GM19463 (cell line): ENCODE results near the gene SNTG2.
"Not testable (repeated sequence)": the region's sequence is repeated elsewhere in the genome, so short reads cannot be mapped to it uniquely, and the experiment has no call there.

Experiments
- ATAC-seq: cut with Tn5 transposase; IDR thresholded peaks from one replicate; pipeline ENCODE4 v1.9.1; 2021; ENCODE audit warnings: mild to moderate bottlenecking, moderate library complexity; ENCODE audit not compliant: unreplicated experiment

SNTG2 gene

GRCh38 chr2:1400943-1401735 lies 450.5 kb downstream of the SNTG2 start:
- no peak for ATAC-seq

- ATAC-seq, result no peak
Observed at GRCh38 chr2:1402064-1402463, 451.4 kb downstream of the SNTG2 start.

GRCh38 chr2:1403565-1403964 lies 452.9 kb downstream of the SNTG2 start:
- ATAC-seq, result no peak

- ATAC-seq, result no peak
Observed at GRCh38 chr2:1405124-1405523, 454.5 kb downstream of the SNTG2 start.

GRCh38 chr2:1405967-1406366 lies 455.3 kb downstream of the SNTG2 start:
- ATAC-seq, result no peak

GRCh38 chr2:1406434-1406833 lies 455.8 kb downstream of the SNTG2 start:
- ATAC-seq, result no peak

- ATAC-seq, result no peak
Observed at GRCh38 chr2:1407950-1408675, 457.5 kb downstream of the SNTG2 start.

- no peak for ATAC-seq
Observed at GRCh38 chr2:1413156-1413710, 462.6 kb downstream of the SNTG2 start, which contains the start of gene TPO. TPO (plus strand) TSS chr2:1413463; CDS start chr2:1414409, 946 bp downstream.

- ATAC-seq, result no peak
Observed at GRCh38 chr2:1414121-1414520, 463.5 kb downstream of the SNTG2 start.

- not testable (repeated sequence) for ATAC-seq
Observed at GRCh38 chr2:1414901-1415300, 464.3 kb downstream of the SNTG2 start.

GRCh38 chr2:1415501-1415900 lies 464.9 kb downstream of the SNTG2 start:
- no peak for ATAC-seq
